Measurements from ENCODE around the gene PGM5. TPM values are rescaled to one million over a fixed set of nuclear protein-coding genes. Genes with fewer than 3 reads are reported as not detected.

Gene PGM5
- total and polyA plus RNA-seq, 11 donors: 41.4 to 228 (median 175) TPM

DNA sequence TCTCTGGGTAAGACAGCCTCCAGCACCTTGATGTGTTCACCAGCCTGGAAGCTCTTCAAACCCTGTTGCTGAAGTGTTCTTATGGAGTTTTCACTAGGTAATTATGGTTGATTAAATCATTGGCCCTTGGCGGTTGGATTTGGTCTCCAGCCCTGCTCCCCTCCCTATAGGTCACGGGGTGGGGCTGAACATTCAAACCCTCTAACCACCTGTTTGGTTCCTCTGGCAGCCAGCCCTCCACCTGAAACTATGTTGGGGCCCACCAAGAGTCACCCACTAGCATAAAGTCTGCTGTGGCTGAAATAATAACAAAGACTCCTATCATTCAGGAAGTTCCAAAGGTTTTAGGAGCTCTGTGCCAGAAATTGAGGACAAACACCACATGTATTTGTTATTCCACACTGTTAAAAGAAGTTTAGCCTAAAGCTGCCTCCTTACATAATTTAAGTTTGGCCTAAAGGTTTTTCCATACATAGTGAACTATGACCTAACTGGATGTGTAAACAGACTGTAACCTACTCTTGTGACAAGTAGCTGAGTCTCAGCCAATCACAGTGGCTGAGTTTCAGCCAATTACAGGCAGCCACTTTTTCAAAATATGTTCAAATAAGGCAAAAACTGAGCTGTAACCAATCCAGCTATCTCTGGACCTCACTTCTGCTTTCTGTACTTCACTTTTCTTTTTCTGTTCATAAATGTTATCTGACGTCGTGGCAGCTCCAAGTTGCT lies 149.4 kb downstream of the PGM5 start:
- TF ChIP-seq CTCF (IDR thresholded peaks at IDR 0.05): no peak
- no peak for TF ChIP-seq POLR2A (IDR thresholded peaks at IDR 0.05)
- DNase-seq (peak in 1 of 5 donors; percentile 29), ATAC-seq (peak in 3 of 4 donors; percentile 17 to 45 (median 38))
- H3K27ac ChIP-seq: peak overlapping the region; percentile 1 to 75 (median 62)
- no peaks in the 10 kb centered on the region for H3K27me3 ChIP-seq
- intact Hi-C loops (cut with DNase I): loop anchor here in 7 of 10 donors (5.0 to 10.0 kb wide), 7 partner anchors 56 to 151 kb away; partner anchors contain the start of gene PGM5 (in 5 of the 7)
- peaks cover 0 to 44% (median 5%) of the 10 kb centered on the region in 9 donors for H3K36me3 ChIP-seq
- 45 to 51% (median 47%) methylated on average over 4 of the region's 4 CpGs for WGBS, 4 donors
- peaks cover 0 to 67% (median 42%) of the 10 kb centered on the region in 12 donors for H3K4me1 ChIP-seq
- H3K4me3 ChIP-seq: no peak overlapping the region
- H3K9me3 ChIP-seq: no peaks in the 10 kb centered on the region

DNA sequence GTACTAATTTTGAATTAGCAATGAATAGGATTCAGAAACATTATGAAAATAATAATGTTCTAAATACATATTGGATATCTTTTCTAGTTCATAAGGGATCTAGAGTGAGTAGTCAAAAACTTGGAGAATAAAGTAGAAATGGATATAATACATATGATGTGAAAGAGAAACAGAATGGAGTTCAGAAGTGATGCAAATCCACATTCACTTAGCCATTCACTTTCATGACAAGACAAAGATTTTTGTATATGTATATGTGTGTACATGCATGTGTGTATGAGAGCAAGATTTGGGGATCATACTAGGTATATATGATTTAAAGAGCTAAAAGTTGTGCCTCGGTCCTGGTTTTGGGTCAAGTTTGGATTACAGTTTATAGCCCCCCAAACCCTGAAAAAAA lies 150.1 kb downstream of the PGM5 start:
- Histone ChIP-seq H3K36me3 (peaks cover 0 to 43% (median 5%) of the 10 kb centered on the region in 9 donors), H3K27ac (peak overlapping the region in 11 of 12 donors; percentile 1 to 75 (median 63)), H3K4me1 (peaks cover 0 to 60% (median 35%) of the 10 kb centered on the region in 12 donors), H3K27me3 (no peaks in the 10 kb centered on the region), H3K9me3 (no peaks in the 10 kb centered on the region), H3K4me3 (no peak overlapping the region)
- TF ChIP-seq POLR2A (IDR thresholded peaks at IDR 0.05) (no peak), CTCF (IDR thresholded peaks at IDR 0.05) (no peak)
- ATAC-seq: no peak
- no peak for DNase-seq
- intact Hi-C loops (cut with DNase I): loop anchor here in 7 of 10 donors (5.0 to 10.0 kb wide), 7 partner anchors 56 to 152 kb away; partner anchors contain the start of gene PGM5 (in 5 of the 7)
- 89 to 98% (median 92%) methylated on average over 1 of the region's 1 CpG for WGBS, 4 donors

DNA sequence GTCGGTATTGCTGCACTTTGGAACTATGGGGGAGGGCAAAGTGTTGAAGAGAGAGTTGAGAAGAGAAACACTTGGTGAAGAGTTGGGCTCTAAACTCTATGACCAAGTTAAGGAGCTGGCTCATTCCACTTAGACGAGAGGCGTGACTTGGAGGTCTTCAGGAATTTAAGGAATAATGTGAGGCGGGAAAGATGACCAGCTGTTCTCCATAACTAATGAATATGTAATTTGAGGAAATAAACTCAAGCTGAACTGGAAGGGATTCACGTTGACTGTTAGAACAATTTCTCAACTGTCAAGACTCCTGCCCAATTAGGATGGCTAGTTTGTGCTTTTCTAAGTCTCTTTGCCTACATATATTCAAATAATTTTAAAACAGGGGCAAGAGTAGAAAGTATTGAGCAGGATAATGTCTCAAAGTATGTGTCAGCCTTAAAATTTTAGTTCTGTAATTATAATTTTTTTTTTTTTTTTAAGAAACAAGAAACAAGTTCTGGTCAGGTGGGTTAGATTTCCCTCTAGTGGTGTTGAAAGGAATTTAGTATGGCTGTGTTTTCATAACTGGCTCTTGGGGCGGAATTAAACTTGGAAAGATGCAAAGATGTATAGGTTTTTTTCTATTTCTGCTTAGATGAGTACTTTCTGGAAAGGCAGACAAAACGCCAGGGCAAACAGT lies 150.9 kb downstream of the PGM5 start:
- TF ChIP-seq POLR2A (IDR thresholded peaks at IDR 0.05) (no peak), CTCF (IDR thresholded peaks at IDR 0.05) (peak; percentile 54 to 78 (median 72))
- DNase-seq: no peak
- Histone ChIP-seq H3K4me3 (no peak overlapping the region), H3K36me3 (peaks cover 0 to 50% (median 5%) of the 10 kb centered on the region in 9 donors), H3K27me3 (no peaks in the 10 kb centered on the region), H3K27ac (peak overlapping the region in 10 of 12 donors; percentile 2 to 75 (median 60)), H3K4me1 (peaks cover 0 to 53% (median 28%) of the 10 kb centered on the region in 12 donors), H3K9me3 (no peaks in the 10 kb centered on the region)
- intact Hi-C loops (cut with DNase I): loop anchor here in 7 of 10 donors (5.0 to 10.0 kb wide), 7 partner anchors 55 to 152 kb away; partner anchors contain the start of gene PGM5 (in 5 of the 7)
- peak in 2 of 4 donors; percentile 25 to 34 for ATAC-seq
- WGBS, 4 donors: 44 to 54% (median 48%) methylated on average over 7 of the region's 7 CpGs

DNA sequence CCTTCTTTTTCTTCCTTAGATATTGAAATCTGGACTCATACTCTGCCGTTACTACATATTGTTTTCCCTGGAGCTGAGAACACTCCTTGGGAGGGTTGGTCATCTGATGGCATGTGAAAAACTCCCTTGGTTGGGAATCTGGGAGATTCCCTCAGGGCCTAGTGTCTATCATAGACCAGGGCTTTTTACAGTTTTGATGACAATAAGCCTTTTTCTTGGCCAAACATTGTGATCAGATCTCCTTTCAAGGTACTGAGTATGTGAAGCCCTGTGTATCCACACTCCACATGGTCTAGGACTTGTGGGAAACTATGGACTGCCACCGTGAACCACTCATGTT lies 151.4 kb downstream of the PGM5 start:
- peak in 1 of 4 donors; percentile 8 for ATAC-seq
- H3K4me3 ChIP-seq: no peak overlapping the region
- H3K36me3 ChIP-seq: peaks cover 0 to 53% (median 5%) of the 10 kb centered on the region in 9 donors
- peaks cover 0 to 48% (median 25%) of the 10 kb centered on the region in 12 donors for H3K4me1 ChIP-seq
- H3K9me3 ChIP-seq: no peaks in the 10 kb centered on the region
- WGBS, 4 donors: 63 to 76% (median 66%) methylated on average over 2 of the region's 2 CpGs
- no peak for DNase-seq
- no peaks in the 10 kb centered on the region for H3K27me3 ChIP-seq
- TF ChIP-seq CTCF (IDR thresholded peaks at IDR 0.05) (peak in 3 of 12 donors; percentile 1 to 23 (median 2)), POLR2A (IDR thresholded peaks at IDR 0.05) (no peak)
- peak overlapping the region in 6 of 12 donors; percentile 2 to 75 (median 60) for H3K27ac ChIP-seq
- intact Hi-C loops (cut with DNase I): loop anchor here in 7 of 10 donors (5.0 to 10.0 kb wide), 7 partner anchors 55 to 153 kb away; partner anchors contain the start of gene PGM5 (in 5 of the 7)
